Keratinocyte (primary cell): Measurements from ENCODE around the gene NOL11. TPM values are rescaled to one million over a fixed set of nuclear protein-coding genes. Genes with fewer than 3 reads are reported as not detected.

Source experiments
- DNase-seq: peaks from one replicate; pipeline ENCODE4 v3.0.0-alpha.2; 2011; ENCODE audit warnings: low read depth, missing footprints, low spot score
- FAIRE-seq: peaks from 2 replicates; lab custom pipeline; 2011; peaks lifted over from hg19 to GRCh38; lab: Jason Lieb, UNC
- H2AFZ ChIP-seq: 2 replicates; pipeline ENCODE4 v1.6.0; 2012; ENCODE audit warnings: low read length, control low read depth, inconsistent platforms; ENCODE audit not compliant: control insufficient read depth
- H3K27ac ChIP-seq: 2 replicates; pipeline ENCODE4 v1.5.1; 2011; ENCODE audit warnings: low read length; ENCODE audit not compliant: control insufficient read depth, insufficient read depth
- H3K27me3 ChIP-seq: 3 replicates; pipeline ENCODE4 v1.6.0; 2011; ENCODE audit warnings: low read length; ENCODE audit not compliant: control insufficient read depth, insufficient read depth; ENCODE audit errors: extremely low read depth
- H3K36me3 ChIP-seq, 2 experiments: 2 replicates in 1 of 2; 3 replicates in 1 of 2; pipeline ENCODE4 v1.5.1; 2011; ENCODE audit warnings: low read length in 2 of 2, mild to moderate bottlenecking in 1 of 2; ENCODE audit not compliant: control insufficient read depth in 2 of 2, insufficient read depth in 2 of 2; ENCODE audit errors: extremely low read depth in 1 of 2
- H3K4me1 ChIP-seq: 3 replicates; pipeline ENCODE4 v1.5.1; 2011; ENCODE audit warnings: low read length; ENCODE audit not compliant: control insufficient read depth, insufficient read depth; ENCODE audit errors: extremely low read depth
- H3K4me2 ChIP-seq: 3 replicates; pipeline ENCODE4 v1.6.0; 2011; ENCODE audit warnings: low read depth, low read length; ENCODE audit not compliant: control insufficient read depth, insufficient read depth; ENCODE audit errors: extremely low read depth
- H3K4me3 ChIP-seq, 3 experiments: fragments of 200-600 bp in 1 of 3; sonication (generic) in 1 of 3; 2 replicates in 2 of 3; 3 replicates in 1 of 3; pipeline ENCODE4 v1.5.1; 2011 to 2016; ENCODE audit warnings: low read length in 3 of 3, mild to moderate bottlenecking in 3 of 3, control low read depth in 2 of 3, inconsistent platforms in 1 of 3, low read depth in 1 of 3, mixed read lengths in 1 of 3, mixed run types in 1 of 3, moderate library complexity in 1 of 3; ENCODE audit not compliant: control insufficient read depth in 2 of 3, insufficient read depth in 2 of 3; ENCODE audit errors: extremely low read depth in 1 of 3
- H3K79me2 ChIP-seq: 2 replicates; pipeline ENCODE4 v1.6.0; 2012; ENCODE audit warnings: low read length; ENCODE audit not compliant: control insufficient read depth, insufficient read depth
- H3K9ac ChIP-seq: 3 replicates; pipeline ENCODE4 v1.6.0; 2011; ENCODE audit warnings: low read length; ENCODE audit not compliant: control insufficient read depth, insufficient read depth; ENCODE audit errors: extremely low read depth
- H3K9me1 ChIP-seq: 3 replicates; pipeline ENCODE4 v1.6.0; 2011; ENCODE audit warnings: low read length; ENCODE audit not compliant: control insufficient read depth, insufficient read depth; ENCODE audit errors: extremely low read depth
- H3K9me3 ChIP-seq: 2 replicates; pipeline ENCODE4 v1.5.1; 2012; ENCODE audit warnings: low read depth, low read length; ENCODE audit not compliant: control insufficient read depth
- H4K20me1 ChIP-seq: 3 replicates; pipeline ENCODE4 v1.6.0; 2011; ENCODE audit warnings: low read length; ENCODE audit not compliant: control insufficient read depth, insufficient read depth; ENCODE audit errors: extremely low read depth
- CTCF ChIP-seq, 3 experiments: IDR thresholded peaks in 1 of 3; conservative IDR thresholded peaks in 1 of 3; optimal IDR thresholded peaks in 1 of 3; 2 replicates in 2 of 3; 3 replicates in 1 of 3; pipeline versions ENCODE3 to v1.5.1; 2011; ENCODE audit warnings: low read length in 3 of 3, mild to moderate bottlenecking in 3 of 3, moderate library complexity in 2 of 3, control low read depth in 1 of 3, inconsistent platforms in 1 of 3; ENCODE audit not compliant: insufficient read depth in 2 of 3; ENCODE audit errors: extremely low read depth in 1 of 3
- EZH2 ChIP-seq: IDR thresholded peaks from one replicate; pipeline ENCODE4 v1.6.1; 2012; ENCODE audit warnings: inconsistent platforms, mild to moderate bottlenecking, low read length, moderate library complexity
- dilution Hi-C: fragments of 300-500 bp; cut with MboI; formaldehyde crosslinking; loops from one replicate; pipeline ENCODE4 v1.7.0; 2020; ENCODE audit warnings: low sequenced_read_pairs; ENCODE audit not compliant: extremely low pct_ligation_motif_present
- polyA plus RNA-seq, 5 experiments: library from polyadenylated mRNA; depleted of rRNA in 3 of 5; stranded (reverse) in 3 of 5; stranded (forward) in 1 of 5; unstranded in 1 of 5; fragments of >200 nt; gene quantifications; 1 replicate in 1 of 5; 2 replicates in 3 of 5; 3 replicates in 1 of 5; pipeline versions ENCODE4 v1.2.1 to v1.2.3, GENCODE V29; 2011 to 2012; ENCODE audit warnings: missing spikeins in 2 of 5, low read depth in 1 of 5, low replicate concordance in 1 of 5

NOL11 gene
- polyA plus RNA-seq, 1 donor (not counting 4 experiments of a cell fraction or from before 2014, with no cell fraction given): 63.0 TPM

GRCh38 chr17:67759355-67760171, 41.8 kb downstream of the NOL11 start:
- no peak overlapping the region for H2AFZ ChIP-seq
- no peak overlapping the region for H3K4me3 ChIP-seq
- H3K9me1 ChIP-seq: no peaks in the 10 kb centered on the region
- TF ChIP-seq CTCF (optimal IDR thresholded peaks at IDR 0.05 in 1 of 3, IDR thresholded peaks at IDR 0.05 in 1 of 3, conservative IDR thresholded peaks at IDR 0.05 in 1 of 3; ENCODE audit: extremely low read depth in 1 of 3, insufficient read depth in 2 of 3, low read length in 3 of 3) (no peak), EZH2 (no peak)
- H3K79me2 ChIP-seq: no peaks in the 10 kb centered on the region
- H3K9me3 ChIP-seq: no peaks in the 10 kb centered on the region
- FAIRE-seq: no peak
- no peaks in the 10 kb centered on the region for H3K36me3 ChIP-seq
- DNase-seq: no peak
- dilution Hi-C loops: no loop called here
- H3K9ac ChIP-seq: no peak overlapping the region
- no peaks in the 10 kb centered on the region for H4K20me1 ChIP-seq
- H3K4me1 ChIP-seq: no peaks in the 10 kb centered on the region
- H3K4me2 ChIP-seq: no peak overlapping the region
- H3K27me3 ChIP-seq: no peaks in the 10 kb centered on the region
- H3K27ac ChIP-seq: no peak overlapping the region

- TF ChIP-seq CTCF (optimal IDR thresholded peaks at IDR 0.05 in 1 of 3, IDR thresholded peaks at IDR 0.05 in 1 of 3, conservative IDR thresholded peaks at IDR 0.05 in 1 of 3; ENCODE audit: extremely low read depth in 1 of 3, insufficient read depth in 2 of 3, low read length in 3 of 3): no peak
- no peak for TF ChIP-seq EZH2
- no peak for DNase-seq
- dilution Hi-C loops: no loop called here
- H3K36me3 ChIP-seq: no peaks in the 10 kb centered on the region
- H3K4me2 ChIP-seq: no peak overlapping the region
- H3K4me3 ChIP-seq: no peak overlapping the region
- no peak for FAIRE-seq
- H3K4me1 ChIP-seq: no peaks in the 10 kb centered on the region
- H3K9ac ChIP-seq: no peak overlapping the region
- no peaks in the 10 kb centered on the region for H3K9me3 ChIP-seq
- H3K79me2 ChIP-seq: no peaks in the 10 kb centered on the region
- no peaks in the 10 kb centered on the region for H3K27me3 ChIP-seq
- H4K20me1 ChIP-seq: no peaks in the 10 kb centered on the region
- H3K27ac ChIP-seq: no peak overlapping the region
- H2AFZ ChIP-seq: no peak overlapping the region
- H3K9me1 ChIP-seq: no peaks in the 10 kb centered on the region
These were observed 47.9 kb downstream of the NOL11 start for GRCh38 chr17:67765623-67766022.
